ENCODE data around the gene HCN2.

HCN2 gene

DNA sequence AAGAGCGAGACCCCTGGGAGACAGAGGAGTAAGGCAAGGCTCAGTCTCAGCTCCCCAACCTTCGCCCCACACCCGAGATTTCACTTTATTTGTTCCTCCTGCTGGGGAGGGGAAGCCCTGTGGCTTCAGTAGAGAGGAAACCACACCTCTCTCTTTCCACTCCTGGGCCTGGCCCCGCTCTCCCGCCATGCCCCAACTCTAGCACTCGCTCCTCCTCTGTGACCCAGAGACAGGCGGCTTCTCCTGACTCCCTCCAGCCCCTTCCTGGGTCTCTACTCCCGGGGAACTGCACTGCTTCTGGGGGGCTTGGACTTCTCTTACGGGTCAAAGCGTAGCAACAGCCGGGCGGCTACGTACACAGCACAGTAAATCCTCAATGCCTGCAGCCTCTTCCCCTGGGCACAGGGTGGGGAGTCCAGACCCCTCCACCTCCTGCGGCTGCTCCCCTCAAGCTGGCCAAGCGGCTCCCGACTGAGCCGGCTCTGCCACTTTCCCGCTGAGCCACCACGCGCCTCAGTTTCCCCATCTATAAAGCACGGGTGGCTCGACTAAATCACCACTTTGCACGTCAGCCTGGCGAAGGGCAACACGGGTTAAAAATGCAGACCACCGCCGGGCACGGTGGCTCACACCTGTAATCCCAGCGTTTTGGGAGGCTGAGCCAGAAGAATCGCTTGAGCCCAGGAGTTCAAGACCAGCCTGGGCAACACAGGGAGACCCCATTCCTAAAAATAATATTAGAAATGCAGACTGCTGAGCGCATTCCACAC, 71.9 kb downstream of the HCN2 start:
- Histone ChIP-seq H3K4me1 (ENCODE audit: insufficient read depth, poor library complexity, severe bottlenecking) (peaks cover 18% of the 10 kb centered on the region), H3K27me3 (ENCODE audit: insufficient read depth, poor library complexity, severe bottlenecking) (no peaks in the 10 kb centered on the region), H3K9me3 (ENCODE audit: severe bottlenecking) (no peaks in the 10 kb centered on the region), H3K36me3 (ENCODE audit: low read depth) (peaks cover 27% of the 10 kb centered on the region), H3K4me3 (ENCODE audit: severe bottlenecking) (peak overlapping the region; percentile 99), H3K27ac (ENCODE audit: poor library complexity, severe bottlenecking) (peak overlapping the region; percentile 86)
- ATAC-seq (ENCODE audit: low read depth) (peak; percentile 13; the same call in 1 of the 3 replicates), DNase-seq (ENCODE audit: low spot score) (no peak)
- TF ChIP-seq, protein P1, sequence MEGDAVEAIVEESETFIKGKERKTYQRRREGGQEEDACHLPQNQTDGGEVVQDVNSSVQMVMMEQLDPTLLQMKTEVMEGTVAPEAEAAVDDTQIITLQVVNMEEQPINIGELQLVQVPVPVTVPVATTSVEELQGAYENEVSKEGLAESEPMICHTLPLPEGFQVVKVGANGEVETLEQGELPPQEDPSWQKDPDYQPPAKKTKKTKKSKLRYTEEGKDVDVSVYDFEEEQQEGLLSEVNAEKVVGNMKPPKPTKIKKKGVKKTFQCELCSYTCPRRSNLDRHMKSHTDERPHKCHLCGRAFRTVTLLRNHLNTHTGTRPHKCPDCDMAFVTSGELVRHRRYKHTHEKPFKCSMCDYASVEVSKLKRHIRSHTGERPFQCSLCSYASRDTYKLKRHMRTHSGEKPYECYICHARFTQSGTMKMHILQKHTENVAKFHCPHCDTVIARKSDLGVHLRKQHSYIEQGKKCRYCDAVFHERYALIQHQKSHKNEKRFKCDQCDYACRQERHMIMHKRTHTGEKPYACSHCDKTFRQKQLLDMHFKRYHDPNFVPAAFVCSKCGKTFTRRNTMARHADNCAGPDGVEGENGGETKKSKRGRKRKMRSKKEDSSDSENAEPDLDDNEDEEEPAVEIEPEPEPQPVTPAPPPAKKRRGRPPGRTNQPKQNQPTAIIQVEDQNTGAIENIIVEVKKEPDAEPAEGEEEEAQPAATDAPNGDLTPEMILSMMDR (IDR thresholded peaks at IDR 0.05; ENCODE audit: poor library complexity, severe bottlenecking), result no peak

DNA sequence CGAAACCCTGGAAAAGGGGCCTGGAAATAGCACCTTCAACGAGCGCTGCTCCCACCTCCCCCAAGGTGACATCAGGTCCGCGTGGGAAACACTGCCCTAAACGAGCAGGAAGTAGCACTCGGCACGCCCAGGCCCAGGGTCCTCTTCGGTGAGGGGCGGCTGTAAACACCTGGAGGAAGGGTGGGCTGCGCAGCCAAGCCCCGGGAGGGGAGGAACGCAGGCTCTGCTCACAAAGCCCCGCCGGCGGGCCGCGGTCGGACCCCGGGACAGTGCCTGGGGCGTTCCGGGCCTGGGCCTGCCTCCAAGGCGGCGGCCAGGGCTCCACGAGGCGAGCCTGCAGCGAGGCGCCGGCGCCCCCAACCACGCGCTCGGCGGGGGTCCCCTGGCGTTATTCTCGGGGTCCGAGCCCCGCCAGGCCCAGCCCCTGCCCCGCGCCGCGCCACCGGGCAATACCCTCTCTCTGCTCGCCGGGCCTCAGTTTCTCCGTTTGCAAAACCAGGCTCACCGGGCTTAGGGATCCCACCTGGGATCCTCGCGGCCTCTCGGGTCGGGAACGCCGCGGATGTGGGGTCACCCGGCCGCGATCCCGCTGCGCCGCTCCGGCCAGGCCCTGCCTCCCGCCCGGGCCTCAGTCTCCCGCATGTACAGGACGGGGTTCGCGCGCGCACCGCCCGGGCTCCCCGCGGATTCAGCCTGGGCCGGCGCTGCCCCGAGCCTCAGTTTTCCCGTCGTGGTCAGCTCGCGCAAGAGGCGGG, 72.7 kb downstream of the HCN2 start:
- Histone ChIP-seq H3K9me3 (ENCODE audit: severe bottlenecking) (no peaks in the 10 kb centered on the region), H3K27me3 (ENCODE audit: insufficient read depth, poor library complexity, severe bottlenecking) (no peaks in the 10 kb centered on the region), H3K4me3 (ENCODE audit: severe bottlenecking) (peak overlapping the region; percentile 99), H3K4me1 (ENCODE audit: insufficient read depth, poor library complexity, severe bottlenecking) (peaks cover 18% of the 10 kb centered on the region), H3K36me3 (ENCODE audit: low read depth) (peaks cover 26% of the 10 kb centered on the region), H3K27ac (ENCODE audit: poor library complexity, severe bottlenecking) (peak overlapping the region; percentile 86)
- TF ChIP-seq, protein P1 (IDR thresholded peaks at IDR 0.05; ENCODE audit: poor library complexity, severe bottlenecking), result no peak
- no peak for ATAC-seq (ENCODE audit: low read depth)
- no peak for DNase-seq (ENCODE audit: low spot score)

DNA sequence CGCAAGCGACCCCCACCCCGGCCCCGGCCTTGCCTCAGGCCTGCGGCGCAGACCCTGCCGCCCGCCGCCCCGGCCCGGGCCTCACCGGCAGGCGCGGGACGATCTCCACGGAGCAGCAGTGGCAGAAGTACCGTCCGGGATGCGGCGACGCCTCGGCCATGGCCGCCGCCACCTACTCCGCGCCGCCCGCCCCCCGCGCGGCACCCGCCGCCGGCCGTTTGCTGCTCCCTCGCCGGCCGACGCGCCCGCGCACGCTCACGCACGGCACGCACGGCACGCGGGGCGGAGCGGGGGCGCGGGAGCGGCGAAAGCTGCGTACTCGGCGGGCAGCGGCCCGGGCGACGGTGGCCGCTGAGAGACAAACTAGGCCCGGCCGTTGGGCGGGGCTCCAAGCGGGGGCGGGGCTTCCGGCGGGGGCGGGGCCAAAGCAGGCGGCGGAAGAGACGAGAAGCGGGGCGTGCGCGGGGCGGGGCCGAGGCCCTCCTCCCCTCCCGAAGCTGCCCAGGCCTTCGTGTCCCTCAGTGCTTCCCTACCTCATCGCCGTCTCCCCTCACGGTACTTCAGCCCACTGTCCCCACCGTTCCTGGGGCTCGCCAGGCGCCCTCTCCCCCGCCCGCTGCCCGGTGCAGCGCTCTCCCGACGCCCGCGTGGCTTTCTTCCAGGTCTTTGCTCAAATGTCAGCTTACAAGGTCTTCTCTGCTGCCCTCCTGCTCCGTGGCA, 73.4 kb downstream of the HCN2 start, which contains the start of gene RNF126:
TSS of gene RNF126 (minus strand) at position 253 of the 720 bp plus-strand sequence. CDS start at position 160, 93 bp downstream.
- peaks cover 20% of the 10 kb centered on the region for H3K36me3 ChIP-seq (ENCODE audit: low read depth)
- DNase-seq (ENCODE audit: low spot score), result no peak
- H3K4me3 ChIP-seq (ENCODE audit: severe bottlenecking), result peak within 1 kb of the TSS; percentile 99
- TF ChIP-seq, protein P1 (IDR thresholded peaks at IDR 0.05; ENCODE audit: poor library complexity, severe bottlenecking), result no peak
- H3K9me3 ChIP-seq (ENCODE audit: severe bottlenecking), result no peaks in the 10 kb centered on the region
- peaks cover 18% of the 10 kb centered on the region for H3K4me1 ChIP-seq (ENCODE audit: insufficient read depth, poor library complexity, severe bottlenecking)
- H3K27ac ChIP-seq (ENCODE audit: poor library complexity, severe bottlenecking), result peak within 1 kb of the TSS; percentile 86
- H3K27me3 ChIP-seq (ENCODE audit: insufficient read depth, poor library complexity, severe bottlenecking), result no peaks in the 10 kb centered on the region
- ATAC-seq (ENCODE audit: low read depth), result peak; percentile 40

DNA sequence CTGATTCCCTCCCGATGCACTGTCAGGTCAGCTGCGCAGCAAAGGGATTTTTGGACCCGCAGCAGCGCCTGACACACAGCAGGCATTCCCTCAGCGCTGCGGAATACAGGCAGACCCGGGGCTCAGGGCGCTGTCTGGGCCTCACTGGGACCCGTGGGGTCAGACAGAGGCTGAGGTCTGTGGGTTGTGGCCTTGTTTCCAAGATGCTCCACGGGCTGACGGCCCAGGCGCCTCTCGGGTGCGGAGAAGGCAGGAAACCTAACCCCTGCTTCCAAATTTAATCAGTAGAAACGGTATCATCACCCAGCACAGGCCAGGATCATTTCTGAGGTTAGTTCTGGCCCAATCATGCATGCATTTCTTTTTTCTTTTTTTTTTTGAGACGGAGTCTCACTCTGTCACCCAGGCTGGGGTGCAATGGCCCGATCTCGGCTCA, 74.0 kb downstream of the HCN2 start:
- peaks cover 18% of the 10 kb centered on the region for H3K4me1 ChIP-seq (ENCODE audit: insufficient read depth, poor library complexity, severe bottlenecking)
- H3K27me3 ChIP-seq (ENCODE audit: insufficient read depth, poor library complexity, severe bottlenecking), result no peaks in the 10 kb centered on the region
- TF ChIP-seq, protein P1 (IDR thresholded peaks at IDR 0.05; ENCODE audit: poor library complexity, severe bottlenecking), result no peak
- DNase-seq (ENCODE audit: low spot score) (no peak), ATAC-seq (ENCODE audit: low read depth) (no peak)
- H3K36me3 ChIP-seq (ENCODE audit: low read depth), result peaks cover 14% of the 10 kb centered on the region
- H3K4me3 ChIP-seq (ENCODE audit: severe bottlenecking), result peak overlapping the region; percentile 99
- H3K9me3 ChIP-seq (ENCODE audit: severe bottlenecking), result no peaks in the 10 kb centered on the region
- peak overlapping the region; percentile 86 for H3K27ac ChIP-seq (ENCODE audit: poor library complexity, severe bottlenecking)

All from RWPE2 (cell line).